ENCODE data around the gene KRTAP10-10.
"Not testable (repeated sequence)": the region's sequence is repeated elsewhere in the genome, so short reads cannot be mapped to it uniquely, and the experiment has no call there.

The KRTAP10-10 gene, protein sequence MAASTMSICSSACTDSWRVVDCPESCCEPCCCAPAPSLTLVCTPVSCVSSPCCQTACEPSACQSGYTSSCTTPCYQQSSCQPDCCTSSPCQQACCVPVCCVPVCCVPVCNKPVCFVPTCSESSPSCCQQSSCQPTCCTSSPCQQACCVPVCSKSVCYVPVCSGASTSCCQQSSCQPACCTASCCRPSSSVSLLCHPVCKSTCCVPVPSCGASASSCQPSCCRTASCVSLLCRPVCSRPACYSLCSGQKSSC

DNA sequence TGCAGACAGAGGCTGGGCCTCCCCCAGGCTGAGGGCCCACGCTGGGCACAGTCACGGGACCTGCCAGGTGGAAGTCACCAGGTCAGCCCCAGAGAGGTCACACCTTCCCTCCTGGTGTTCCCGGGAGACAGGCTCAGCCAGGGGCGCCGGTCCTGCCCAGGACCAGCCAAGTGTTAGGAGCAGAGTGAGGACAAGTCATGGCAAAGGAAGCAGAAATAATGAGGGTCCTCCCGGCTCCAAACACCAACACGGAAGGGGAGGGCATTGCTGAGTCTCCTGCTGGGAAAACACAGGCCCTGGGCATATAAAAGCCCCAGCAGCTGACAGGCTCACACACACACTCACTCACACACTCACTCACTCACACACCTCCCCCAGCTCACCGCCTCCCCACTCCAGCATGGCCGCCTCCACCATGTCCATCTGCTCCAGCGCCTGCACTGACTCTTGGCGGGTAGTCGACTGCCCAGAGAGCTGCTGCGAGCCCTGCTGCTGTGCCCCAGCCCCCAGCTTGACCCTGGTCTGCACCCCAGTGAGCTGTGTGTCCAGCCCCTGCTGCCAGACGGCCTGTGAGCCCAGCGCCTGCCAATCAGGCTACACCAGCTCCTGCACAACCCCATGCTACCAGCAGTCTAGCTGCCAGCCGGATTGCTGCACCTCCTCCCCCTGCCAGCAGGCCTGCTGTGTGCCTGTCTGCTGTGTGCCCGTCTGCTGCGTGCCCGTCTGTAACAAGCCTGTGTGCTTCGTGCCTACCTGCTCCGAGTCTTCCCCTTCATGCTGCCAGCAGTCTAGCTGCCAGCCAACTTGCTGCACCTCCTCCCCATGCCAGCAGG is at the start of gene KRTAP10-10:
KRTAP10-10 (plus strand) TSS at position 339 of the 833 bp plus-strand sequence; CDS start at position 401, 62 bp downstream.
- no peak for DNase-seq

DNA sequence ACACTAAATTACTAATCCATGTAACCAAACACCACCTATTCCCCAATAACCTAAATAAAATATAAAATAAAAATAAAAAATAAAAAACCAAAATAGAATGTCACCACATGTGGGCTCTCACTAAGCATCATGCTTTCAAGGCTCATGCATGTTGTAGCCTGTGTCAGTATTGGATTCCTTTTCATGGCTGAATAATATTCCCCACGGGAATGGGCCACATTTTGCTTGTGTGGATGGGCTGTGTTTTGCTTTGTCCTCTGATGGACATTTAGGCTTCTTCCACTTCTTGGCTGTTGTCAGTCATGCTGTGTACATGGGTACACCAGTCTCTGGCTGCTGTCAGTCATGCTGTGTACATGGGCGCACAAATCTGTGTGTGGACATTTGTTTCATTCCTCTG is 48.1 kb upstream of the KRTAP10-10 start:
- DNase-seq = no peak

DNA sequence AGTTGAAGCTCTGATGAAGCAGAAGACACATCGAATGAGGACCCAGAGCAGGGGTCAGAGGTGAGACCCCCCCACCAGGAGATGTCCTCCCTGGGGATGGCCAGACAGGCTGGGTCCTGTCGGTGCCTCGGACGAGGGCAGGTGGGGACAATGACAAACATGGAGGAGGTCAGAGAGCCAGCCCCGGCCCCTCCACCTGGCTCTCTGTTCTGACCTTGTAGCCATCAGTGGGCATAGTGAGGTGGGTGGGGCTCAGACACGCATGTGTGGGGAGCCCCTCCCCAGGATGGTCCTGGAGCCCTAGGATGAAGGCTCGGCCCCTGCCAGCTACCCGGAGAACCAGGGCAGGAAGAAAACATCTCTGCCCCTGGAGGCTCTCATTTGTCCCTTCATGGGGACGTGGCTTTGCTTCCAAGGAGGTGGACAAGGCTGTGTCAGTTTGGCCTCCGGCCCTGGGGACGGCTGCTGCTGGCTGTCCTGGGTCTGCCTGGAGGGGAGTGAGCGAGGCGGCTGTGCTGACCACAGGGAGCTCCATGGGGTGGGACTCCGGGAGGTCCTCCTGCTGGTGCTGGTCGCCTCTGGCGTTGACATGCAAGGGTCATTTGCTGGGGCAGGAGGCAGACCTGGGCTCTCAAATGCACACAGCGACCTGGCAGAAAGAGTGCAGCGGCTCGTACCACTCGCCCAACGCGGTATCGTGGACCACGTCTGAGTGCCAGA is 47.4 kb upstream of the KRTAP10-10 start:
- DNase-seq = no peak

DNA sequence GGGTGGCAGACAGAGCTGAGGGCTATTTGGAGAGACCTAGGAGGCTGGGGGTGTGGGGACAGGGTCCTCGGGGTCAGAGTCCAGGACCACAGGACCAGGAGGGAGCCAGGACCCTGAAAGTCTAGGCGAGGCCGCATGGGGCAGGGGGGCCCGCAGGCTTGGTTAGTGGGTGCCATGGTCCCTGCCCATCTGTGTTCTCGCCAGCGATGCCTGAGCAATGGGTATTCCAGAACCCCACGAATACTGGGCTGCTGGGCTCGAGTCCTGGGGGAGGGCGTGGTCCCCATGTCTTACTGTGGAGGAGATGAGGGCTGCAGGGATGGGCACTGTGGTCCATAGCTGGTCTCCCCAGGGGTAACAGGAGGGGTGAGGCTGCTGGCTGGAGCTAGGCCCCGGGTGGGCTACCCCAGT is 46.8 kb upstream of the KRTAP10-10 start:
- no peak for DNase-seq

DNA sequence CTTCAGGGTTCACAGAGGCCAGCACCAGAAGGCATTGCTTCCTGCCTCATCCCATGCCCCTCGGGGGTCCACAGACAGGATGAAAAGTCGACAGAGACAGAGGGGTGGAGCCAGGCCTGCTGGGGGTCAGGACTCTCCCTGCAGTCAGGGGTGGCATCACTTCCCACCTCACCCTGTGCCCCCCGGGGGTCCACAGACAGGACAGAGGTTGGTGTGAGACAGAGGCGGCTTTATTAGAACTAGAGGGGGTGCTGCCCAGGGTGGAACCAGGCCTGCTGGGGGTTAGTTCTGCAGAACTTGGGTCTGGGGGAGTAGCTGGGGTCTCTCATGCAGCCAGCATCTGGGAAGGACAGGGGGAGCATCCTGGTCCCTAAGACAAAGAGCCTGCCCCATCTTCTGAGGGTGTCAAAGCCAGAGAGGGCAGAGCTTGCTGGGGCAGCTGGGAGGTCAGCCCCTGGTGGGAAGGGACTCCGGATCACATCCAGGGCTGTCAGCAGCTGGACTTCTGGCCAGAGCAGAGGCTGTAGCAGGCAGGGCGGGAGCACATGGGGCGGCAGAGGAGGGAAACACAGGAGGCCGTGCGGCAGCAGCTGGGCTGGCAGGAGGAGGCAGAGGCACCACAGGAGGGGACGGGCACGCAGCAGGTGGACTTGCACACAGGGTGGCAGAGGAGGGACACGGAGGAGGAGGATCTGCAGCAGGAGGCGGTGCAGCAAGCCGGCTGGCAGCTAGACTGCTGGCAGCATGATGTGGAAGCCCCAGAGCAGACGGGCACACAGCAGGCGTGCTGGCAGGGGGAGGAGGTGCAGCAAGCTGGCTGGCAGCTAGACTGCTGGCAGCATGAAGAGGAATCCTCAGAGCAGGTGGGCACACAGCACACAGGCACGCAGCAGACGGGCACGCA is 46.0 kb upstream of the KRTAP10-10 start:
- not testable (repeated sequence) for DNase-seq

DNA sequence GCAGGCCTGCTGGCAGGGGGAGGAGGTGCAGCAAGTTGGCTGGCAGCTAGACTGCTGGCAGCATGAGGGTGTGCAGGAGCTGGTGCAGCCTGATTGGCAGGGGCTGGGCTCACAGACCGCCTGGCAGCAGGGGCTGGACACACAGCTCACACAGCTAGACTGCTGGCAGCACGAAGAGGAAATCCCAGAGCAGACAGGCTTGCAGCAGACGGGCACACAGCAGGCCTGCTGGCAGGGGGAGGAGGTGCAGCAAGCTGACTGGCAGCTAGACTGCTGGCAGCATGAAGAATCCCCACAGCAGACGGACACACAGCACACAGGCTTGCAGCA is 45.4 kb upstream of the KRTAP10-10 start:
- peak; percentile 13 for DNase-seq

DNA sequence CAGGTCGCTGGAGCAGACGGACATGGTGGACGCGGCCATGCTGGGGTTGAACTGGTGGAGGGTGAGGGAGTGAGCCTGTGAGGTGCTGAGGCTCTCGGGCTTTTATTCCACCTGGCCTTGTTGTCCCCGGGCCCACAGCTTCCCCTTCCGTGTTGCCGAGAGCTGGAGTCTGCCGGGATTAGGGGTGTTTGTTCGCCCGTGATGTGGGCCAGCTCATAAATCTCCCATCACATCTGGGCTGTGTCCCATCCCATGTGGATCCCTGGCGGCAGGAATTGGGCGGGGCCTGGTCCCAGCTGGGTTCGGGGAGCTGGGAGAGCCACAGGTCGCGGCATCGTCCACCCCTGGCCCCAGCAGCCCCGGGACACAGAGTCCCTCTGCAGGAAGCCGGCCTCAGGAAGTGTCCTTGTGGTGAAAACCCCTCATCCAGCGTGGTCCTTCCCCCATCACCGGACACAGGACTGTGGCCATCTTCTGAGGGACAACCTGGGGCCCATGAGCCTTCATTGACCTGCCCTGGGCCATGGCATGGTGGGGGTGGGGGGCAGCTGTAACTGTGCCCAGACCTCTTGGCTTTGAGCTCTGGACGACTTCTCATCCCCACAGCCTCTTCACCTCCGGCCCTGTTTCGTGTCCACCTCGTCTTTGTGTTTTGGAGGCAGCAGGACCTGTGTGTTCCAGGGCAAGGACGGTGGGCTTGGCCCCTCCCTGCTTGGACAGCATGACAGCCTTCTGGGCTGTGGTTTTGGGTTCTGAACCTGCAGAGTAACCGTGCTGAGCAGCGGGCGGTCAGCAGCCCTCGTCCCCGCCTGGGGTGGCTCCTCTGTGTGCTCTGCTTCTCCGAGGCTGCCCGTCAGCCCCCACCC is 44.5 kb upstream of the KRTAP10-10 start, which contains the start of gene KRTAP10-6:
KRTAP10-6 (minus strand) TSS at position 60 of the 866 bp plus-strand sequence; CDS start at position 39, 21 bp downstream.
- no peak for DNase-seq

DNA sequence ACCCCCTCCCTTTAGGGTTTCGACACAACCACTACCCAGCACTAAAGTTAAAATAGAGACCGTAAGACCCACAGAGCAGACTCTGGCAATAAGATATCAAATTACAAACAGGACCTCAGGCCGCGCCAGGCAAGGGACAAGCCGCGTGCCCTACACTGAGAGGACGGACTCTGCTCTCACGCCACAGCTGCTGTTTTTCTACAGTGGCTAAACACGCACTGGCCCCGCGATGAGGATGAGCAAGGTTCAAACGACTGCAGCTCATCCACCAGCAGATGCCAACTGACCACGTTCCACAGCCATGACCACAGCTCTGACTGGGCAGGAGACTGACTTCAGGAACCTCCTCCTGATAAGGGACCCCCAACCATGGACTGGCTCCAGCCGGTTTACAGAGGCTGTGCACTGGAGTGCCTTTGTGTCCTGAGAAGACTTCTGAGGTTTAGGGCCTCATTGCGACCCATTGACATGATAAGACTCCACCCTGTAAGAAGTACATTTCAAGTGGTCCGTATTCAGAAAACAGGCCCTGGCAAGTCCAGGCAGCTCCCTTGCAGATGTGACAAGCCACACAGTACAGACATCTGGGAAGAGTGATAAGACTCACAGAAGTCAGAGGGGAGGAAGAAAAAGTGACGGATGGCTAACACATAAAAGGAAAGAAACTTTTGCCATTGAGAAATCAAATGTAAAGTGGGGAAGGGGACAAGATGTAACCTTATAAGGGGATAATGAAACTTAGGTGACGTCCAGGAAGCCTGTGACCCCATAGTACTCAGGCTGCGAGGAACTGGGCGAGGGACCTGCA is 43.4 kb upstream of the KRTAP10-10 start:
- DNase-seq = no peak

DNA sequence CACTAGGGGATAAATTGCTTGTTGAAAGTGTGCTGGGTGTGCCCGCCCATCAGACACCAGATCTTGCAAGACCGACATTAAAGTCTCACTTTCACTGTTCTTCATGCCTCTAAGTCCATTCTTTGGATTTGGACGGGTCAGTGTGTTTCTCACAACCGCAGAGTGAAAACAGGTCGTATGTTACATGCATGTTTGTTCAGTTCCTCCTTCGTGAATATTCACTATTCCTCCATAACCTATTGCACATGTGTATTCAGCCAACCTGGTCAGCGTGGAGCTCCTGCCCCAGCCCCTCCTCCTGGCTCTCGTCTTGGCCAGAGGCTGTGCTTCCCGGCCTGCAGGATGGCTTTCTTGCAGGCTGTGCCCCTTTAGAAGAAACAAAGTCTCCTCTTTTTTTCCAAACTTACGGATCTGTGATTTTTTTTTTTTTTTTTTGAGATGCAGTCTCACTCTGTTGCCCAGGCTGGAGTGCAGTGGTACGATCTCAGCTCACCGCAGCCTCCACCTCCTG is 42.7 kb upstream of the KRTAP10-10 start:
- no peak for DNase-seq

DNA sequence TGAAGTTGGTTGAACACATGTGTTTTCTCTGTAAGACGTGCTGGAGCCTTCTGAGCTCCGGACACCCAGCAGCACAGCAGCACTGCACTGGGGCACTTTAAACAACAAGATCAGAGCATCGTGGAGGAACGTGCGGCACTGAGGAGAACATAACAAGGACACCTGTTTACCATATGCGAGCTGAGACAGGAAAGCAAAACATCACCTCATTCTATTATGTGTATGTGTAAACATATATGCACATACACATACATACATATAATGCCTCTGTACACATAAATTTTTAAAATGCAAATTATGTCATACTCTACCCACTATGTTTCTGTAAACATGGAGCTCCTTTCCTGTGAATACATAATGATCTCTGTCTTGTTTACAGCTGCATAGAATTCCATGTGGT is 41.6 kb upstream of the KRTAP10-10 start:
- no peak for DNase-seq

DNA sequence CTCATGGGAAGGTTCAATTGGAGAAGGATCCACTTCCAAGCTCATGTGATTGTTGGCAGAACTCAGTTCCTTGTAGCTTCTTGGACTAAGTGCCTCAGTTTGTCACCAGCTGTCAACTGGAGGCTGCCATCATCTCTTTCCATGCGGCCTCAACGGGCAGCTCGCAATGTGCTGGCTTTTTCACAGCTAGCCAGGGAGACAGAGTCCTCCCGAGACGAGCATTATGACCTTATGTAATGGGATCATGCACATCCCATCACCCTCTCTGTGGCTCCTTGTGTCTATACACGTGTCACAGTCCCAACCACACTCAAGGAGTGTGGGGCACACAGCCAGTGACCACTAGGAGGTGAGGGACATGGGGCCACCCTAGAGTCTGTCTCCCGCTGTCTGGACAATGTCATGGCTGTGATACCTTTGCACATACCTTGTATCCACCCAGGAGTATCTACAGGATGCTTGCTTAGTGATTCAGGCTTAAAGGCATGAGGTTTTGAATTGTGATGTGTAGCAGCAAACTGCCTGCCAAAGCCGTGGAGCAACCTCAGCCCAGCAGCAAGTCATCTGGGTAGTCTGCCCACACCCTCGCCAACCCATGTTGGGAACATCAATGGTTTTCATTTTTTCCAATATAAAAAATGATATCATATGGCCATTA is 41.0 kb upstream of the KRTAP10-10 start:
- no peak for DNase-seq

DNA sequence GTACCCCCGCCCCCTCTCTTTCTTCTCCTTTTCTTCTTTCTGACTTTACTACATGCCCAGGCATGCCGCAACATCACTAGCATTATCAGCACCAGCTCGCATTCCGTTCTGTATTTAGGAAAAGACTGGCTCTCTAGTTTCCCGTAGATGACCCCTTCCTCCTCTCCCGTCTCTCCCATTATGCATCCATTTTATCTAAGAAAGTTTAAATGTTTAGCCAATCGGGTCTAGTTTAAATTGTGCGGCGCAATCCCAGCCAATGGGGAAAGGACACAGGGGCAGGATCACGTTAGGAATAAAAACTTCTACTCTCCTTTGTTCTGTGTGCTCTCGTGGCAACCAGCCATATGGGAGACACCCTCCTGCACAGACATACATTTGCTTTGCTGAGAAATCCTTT is 39.1 kb upstream of the KRTAP10-10 start:
- no peak for DNase-seq

DNA sequence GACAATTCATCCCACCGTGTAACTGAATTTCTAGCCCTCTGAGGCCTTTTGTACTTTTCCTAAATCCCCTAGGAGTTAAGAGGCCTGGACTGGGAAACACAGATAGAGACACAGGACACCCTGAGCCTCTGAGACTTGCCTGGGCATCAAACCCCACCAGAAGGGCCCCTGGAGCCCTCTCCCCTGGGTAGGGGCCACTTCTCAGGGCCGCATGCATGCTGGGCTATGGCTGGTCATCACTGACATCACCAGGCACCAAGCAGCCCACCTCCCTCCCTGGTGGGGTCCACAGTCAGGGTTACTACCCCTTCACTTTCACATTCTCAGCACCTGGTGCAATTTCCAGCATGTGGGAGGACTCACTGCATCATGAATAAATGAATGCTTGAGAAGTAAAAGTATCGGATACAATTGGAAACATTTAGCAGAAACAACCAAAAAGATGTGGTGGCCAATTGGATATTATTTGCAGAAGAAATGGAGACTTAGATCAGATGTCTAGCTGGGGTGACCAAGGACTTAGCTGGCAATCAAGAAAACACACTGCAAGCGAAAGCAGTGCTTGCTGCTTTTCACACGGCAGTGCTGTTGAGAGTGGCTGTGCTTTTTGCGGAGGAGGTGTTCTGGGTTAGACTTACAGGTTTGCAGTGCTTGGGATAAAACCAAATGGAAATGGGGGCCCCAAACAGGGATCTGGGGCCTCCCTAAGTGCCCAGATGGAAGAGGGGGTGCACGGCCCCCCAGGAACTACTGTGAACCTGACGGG is 37.7 kb upstream of the KRTAP10-10 start:
- no peak for DNase-seq

DNA sequence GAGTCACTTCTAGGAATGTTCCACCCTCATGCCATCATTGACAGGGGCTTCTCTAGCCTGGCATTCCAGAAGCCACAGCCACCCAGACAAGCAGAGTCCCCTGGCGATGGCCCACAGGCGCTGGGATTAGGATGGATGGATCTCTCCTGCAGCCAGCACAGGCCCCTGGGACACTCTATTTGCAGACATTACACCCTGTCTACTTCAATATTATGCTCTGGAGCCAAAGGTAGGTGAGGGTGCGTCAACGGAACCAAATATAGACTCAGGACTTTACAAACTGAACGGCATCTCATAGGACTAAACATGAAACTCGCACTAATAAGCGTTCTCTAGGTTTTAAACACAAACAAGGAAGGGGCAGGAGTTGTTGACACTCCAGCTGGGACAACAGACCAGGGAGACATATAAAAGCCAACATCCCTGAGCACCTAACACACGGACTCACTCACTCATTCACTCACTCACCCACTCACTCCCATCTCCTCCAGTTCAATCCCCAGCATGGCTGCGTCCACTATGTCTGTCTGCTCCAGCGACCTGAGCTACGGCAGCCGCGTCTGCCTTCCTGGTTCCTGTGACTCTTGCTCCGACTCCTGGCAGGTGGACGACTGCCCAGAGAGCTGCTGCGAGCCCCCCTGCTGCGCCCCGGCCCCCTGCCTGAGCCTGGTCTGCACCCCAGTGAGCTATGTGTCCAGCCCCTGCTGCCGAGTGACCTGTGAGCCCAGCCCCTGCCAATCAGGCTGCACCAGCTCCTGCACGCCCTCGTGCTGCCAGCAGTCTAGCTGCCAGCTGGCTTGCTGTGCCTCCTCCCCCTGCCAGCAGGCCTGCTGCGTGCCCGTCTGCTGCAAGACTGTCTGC is 36.8 kb upstream of the KRTAP10-10 start, which contains the start of gene KRTAP10-7:
KRTAP10-7 (plus strand) TSS at position 480 of the 861 bp plus-strand sequence; CDS start at position 505, 25 bp downstream.
- not testable (repeated sequence) for DNase-seq

DNA sequence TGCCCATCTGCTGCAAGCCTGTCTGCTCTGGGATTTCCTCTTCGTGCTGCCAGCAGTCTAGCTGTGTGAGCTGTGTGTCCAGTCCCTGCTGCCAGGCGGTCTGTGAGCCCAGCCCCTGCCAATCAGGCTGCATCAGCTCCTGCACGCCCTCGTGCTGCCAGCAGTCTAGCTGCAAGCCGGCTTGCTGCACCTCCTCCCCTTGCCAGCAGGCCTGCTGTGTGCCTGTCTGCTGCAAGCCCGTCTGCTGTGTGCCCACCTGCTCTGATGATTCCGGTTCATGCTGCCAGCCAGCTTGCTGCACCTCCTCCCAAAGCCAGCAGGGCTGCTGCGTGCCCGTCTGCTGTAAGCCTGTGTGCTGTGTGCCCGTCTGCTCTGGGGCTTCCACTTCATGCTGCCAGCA is 36.1 kb upstream of the KRTAP10-10 start:
- not testable (repeated sequence) for DNase-seq

DNA sequence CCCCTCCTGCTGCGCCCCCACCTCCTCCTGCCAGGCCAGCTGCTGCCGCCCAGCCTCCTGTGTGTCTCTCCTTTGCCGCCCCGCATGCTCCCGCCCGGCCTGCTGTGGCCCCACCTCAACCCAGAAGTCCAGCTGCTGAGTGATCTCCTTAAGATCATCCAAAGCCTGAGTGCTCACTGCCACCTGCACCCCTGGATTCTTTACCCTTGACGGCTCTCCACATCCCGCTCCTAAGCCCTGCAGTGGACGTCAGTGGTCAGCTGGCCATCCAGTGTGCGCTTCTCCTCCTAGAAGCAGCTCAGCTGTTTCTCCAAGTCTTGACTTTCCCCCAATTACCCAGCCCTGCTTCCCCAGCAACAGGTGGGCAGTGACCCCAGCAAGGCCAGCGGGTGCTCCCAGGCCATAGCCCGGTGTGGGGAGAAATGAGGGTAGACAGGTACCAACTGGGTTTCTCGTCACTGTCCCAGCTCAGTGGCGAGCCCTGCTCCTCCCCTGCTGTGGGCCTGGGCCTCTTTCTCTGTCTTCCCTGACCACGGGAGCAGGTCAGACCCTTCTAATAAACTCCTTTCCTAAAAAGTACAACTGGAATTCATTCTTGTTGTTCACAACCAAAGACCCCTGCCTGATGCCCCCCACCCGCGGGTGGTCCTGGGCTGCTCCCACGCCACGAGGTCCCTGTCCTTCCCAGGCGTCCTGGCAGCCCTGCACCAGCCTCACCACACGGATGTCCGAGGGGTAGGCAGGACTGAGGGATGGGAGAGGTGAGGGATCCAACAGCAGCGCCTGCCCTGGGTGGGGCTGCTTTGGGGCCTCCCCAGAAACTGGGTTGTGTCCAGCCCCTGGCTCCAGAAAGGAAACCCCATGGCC is 35.3 kb upstream of the KRTAP10-10 start:
- no peak for DNase-seq

DNA sequence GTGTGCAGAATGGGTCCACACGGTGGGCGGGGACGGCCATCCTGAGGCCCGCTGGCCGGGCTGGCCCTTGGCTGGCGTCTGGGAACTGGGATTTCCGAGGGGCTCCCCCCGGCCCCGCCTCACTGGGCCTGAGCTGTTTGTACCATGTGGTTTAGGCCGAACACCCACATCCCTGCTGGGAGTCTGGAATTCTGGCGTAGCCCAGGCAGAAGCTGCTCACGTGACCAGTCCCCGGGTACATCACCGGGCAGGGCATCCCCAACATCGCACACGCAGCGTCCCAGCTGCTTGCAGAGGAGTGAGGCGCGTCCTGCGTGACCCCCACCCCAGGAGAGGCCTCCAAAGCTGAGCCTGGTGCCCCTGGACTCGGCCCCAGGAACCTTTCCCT is 34.7 kb upstream of the KRTAP10-10 start:
- no peak for DNase-seq
